HG03159 (cell line): Measurements from ENCODE around the gene PSRC1.
"Not testable (repeated sequence)": the region's sequence is repeated elsewhere in the genome, so short reads cannot be mapped to it uniquely, and the experiment has no call there.

Experiments
- ATAC-seq: cut with Tn5 transposase; IDR thresholded peaks from one replicate; pipeline ENCODE4 v1.9.1; 2021; ENCODE audit warnings: mild to moderate bottlenecking, moderate library complexity; ENCODE audit not compliant: unreplicated experiment

PSRC1 gene

DNA sequence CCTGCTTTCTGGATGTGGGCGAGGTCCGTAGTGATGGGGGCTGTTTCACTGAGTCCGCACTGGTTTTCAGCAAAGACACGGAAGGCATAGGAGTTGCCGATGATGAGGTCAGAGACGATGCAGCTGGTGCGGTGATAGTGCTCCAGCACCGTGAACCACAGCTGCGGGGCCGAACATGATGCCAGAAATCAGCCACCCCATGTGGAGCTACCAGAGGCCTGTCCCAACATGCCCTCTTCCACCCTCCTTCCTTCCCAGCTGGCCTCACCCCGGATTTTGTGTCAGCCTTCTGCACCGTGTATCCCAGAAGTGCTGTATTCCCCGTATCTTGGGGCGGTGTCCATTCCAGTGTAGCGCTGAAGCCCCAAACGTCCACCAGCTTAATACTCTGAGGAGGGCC, 13.8 kb upstream of the PSRC1 start:
- ATAC-seq: no peak

DNA sequence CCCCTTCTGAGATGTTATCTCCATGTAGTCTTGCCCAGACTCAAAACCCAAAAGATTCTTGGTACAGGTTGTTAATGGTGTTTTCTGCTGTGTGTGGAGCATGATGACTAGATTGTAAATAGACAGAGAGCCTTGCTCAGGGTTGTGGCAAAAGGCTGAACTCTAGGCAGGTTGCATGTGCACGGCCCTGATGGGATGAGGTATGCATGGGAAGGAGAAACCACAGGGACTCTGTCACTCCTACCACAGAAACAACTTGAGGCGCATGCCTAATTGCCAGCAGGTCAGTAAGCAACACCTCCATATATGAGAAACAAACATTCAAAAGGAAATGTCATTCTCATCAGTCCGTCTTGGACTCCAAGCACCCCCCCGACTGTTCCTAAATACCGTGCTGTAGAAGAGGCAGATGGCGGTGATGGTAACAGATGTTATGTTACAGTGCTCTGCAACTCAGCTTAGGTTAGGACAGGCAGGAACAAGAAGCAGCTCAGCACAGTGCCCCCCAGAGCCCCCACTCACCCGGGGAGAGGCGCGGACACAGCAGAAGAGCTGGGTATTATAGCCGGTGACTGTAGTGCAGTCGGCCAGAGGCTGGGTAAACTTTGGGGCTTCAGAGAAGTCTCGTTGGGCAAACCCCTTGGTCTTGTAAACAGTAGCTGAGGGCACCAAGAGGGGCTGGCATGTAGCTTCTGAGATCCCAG, 12.9 kb upstream of the PSRC1 start:
- ATAC-seq: no peak

DNA sequence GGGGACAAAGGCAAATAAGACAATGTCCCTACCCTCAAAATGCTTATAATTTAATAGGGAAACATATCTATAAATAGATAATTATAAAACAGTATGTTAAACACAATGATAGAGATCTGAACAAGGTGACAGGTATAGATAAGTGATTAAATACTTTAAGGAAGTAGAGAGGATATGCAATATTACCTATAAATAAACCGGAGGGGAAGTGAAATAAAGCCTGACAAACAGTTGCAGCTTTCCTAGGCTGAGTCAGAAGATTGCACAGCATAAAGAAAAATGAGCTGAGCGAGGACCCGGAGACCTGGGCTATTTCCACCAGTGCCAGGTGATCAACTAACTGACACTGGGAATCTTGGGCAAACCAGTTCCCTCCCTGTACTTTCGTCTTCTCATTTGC, 11.5 kb upstream of the PSRC1 start:
- ATAC-seq: no peak

DNA sequence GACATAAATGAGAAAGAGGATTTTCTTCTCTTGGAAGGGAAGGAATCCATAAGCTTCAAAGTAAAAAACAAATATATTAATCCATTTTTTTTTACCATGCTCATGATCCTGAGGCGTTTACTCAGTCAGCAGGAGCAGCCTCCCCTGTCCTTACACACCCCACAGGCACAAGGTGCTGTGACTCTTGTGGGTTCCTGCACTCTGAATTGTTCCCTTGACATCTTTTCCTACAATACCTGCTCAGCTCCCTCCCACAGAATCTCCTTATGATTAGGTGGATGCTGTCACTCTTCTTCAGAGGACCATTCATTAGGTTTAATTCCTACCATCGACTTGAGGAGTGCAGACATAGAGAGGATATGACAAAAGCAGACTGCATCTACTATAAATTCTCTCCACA, 10.1 kb upstream of the PSRC1 start:
- no peak for ATAC-seq

DNA sequence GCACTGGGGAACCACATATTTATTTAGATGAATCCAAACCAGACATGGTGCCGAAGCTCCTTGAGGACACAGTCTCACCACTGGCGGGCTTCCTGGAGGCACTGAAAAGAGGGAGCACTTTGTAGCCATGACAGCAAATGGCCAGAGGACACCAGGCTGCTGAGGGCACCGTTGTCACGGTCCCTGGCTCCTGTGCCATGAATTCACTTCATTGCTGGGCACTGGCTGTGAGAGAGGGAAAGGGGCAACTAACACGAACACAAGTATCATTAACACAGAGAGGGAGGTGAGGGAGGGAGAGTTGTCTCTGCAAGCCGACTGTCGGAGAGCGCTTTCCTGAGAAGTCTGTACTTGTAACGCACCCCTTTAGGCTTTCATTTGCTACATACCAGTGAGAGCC, 9.4 kb upstream of the PSRC1 start:
- no peak for ATAC-seq

DNA sequence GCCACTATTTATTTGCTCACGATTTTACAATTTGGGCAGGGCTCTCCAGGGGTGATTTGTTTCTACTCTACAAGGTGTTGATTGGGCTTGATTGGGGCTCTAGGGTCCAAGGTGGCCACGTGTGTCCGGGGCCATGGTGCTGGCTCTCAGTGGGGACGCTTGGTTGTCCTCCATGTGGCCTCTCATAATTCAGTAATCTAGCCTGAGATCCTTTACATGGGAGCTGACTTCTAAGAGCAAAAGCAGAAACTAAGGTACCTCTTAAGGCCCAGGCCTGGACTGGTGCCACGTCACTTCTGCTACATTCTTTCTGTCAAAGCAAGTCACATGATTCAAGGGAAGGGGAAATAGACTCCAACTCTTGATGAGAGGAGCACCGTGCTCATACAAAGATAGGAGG, 8.1 kb upstream of the PSRC1 start:
- no peak for ATAC-seq

DNA sequence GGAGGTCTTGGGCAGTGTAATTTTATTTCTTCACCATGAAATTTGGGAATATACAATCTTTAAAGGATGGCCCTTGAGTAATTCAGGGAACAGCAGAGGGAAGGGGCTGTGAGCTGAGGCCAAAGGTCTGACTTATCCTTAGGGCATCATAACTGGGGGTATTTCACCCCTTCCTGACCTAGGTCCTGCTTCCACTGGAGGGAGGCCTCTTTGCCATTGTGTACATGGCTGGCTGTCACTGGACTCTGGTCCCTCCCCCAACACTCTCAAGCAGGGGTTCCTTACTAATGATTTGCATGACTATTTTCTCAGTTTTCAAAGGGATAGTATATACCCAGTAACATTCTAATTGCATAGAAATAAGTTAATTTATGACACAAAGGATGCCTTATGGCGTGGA, 7.2 kb upstream of the PSRC1 start:
- ATAC-seq: no peak

DNA sequence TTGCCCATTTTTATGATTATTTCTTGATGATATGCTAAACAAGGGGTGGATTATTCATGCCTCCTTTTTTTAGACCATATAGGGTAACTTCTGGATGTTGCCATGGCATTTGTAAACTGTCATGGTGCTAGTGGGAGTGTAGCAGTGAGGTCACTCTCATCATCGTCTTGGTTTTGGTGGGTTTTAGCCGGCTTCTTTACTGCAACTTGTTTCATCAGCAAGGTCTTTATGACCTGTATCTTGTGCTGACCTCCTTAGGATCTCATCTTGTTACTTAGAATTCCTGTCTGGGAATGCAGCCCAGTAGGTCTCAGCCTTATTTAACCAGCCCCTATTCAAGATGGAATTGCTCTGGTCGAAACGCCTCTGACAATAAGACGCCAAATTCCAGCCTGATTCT, 3.8 kb upstream of the PSRC1 start:
- ATAC-seq: not testable (repeated sequence)

DNA sequence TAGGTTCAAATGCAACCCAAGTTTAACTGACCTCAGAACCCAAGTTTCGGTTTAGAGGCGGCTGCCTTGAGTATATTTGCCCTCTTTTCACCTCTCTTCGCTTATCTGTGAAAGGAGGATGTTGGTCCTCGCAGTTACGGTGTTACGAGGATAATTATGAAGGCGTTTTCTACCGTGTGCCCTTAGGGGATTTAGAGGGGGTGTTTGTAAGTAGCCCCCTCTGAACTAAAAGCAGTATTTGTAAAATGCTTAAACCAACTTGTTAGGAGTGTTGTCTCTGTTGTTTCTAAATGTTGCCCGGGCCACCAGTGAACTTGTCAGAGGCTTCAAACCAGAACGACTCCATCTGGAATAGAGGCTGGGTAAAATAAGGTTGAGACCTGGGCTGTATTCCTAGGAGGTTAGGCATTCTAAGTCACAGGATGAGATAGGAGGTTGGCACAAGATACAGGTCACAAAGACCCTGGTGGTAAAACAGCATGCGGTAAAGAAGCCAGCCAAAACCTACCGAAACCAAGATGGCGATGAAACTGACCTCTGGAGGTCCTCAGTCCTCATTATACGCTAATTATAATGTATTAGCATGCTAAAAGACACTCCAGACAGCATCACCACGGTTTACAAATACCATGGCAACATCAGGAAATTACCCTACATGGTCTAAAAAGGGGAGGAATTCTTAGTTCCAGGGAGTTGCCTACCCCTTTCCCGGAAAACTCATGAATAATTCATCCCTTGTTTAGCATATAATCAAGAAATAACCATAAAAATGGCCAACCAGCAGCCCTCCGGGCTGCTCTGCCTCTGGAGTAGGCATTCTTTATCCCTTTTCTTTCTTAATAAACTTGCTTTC, 1.0 kb upstream of the PSRC1 start:
- ATAC-seq: no peak

DNA sequence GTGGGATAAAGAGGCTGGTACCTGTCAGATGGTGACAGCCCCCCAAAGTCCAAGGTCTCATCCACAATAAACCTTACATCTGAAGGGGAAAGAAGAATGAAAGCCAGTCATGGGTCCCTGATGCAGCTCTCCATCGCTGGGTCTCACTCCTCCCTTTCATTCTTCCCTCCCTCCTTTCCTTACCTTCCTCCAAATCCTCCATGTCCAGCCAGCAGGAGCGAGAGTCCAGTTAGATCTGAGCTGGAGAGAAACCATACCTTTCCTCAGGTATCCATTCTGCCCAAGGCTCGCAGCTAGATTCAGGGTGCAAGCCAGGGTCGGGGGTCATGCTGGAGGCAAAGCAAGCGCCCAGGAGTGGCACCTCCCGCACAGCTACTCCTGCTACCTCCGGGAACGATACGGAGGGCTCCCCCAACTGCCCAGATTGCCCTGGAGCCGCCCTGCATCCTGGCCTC, 421 bp downstream of the PSRC1 start:
- no peak for ATAC-seq

DNA sequence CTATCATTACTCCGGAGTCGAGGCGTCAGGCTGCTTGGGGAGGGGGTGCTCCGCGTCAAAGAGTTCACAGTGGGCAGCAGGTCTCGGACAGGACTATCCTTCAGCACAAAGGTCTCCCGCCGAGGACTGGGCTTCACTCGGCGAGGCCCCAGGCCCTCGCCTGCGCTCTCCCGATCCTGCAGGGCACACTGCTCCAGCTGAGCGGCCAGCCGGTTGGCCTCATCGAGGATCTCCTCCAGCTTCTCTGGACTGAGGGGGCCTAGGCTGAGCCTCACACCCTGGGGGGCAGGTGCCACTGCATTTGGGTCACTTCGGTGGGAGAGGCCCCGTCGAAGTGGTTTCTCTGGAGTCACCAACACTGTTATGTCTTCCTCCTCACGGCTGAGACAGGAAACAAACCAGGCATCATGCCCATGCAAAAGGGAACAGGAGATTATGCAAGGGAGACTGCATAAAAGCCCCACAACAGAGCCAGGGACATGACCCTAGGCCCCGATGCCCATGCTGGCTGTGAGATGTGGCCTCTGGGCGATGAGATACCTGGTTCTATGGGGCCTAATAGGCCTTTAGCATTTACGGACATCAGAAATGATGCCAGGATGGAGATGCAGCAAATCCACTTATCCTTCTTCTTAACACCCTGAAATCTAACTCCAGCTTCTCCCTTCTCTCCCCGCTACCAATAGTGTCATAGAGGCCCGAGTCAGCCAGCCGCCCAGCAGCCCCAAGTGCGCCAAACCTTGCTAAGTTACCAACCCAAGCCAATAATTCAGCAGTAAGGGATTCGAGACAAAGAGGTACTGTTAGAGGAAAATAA, 1.1 kb downstream of the PSRC1 start:
- ATAC-seq: no peak

DNA sequence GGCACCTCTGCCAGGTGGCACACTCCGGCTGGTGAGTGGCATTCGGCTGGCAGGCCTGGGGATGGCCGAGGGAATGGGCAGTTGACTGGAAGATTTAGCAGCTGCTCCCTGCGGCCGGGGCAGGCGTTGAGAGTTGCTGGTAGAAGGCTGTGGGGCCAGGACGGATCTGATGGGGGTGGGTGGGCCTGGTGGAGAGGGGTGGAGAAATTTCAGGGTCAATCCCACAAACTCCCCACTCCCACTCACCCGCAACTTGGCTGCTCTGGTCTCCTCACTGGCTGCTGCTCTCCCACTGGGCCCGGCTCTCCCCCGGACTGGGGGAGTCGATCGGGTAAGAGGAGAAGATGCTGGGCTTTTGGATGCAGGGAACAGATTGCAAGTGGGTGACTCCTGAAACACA, 2.1 kb downstream of the PSRC1 start:
- no peak for ATAC-seq

DNA sequence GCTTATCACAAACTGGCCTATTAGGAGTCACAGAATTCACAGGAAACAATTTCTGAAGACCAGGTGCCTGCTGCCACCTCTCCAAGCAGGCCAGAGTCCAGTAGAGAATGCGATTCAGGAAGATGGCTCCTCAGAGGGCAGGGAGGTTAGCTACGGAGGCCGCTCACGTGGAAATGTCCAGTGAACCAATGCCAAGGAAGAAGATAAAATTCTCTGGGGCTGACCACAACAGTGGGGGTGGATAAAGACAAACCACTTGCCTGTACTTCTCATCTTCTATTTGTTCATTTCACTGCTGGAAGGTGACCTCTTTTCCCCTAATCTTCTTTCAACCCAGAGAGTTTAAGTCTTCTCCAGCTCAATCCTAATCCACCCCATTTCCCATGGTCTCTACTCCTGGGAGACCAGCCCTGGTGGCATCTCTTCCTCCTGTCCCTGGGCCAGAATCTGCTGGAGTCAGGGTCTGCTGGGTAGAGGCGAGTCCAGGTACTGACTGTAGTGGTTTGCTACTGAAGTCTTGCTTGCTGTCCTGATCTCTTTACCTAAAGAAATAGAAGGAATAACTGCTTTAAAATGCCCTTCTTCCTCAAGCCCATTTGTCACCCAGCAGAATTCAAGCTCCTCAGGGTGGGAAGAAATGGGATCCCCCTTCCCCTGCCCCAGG, 3.2 kb downstream of the PSRC1 start:
- ATAC-seq: no peak

DNA sequence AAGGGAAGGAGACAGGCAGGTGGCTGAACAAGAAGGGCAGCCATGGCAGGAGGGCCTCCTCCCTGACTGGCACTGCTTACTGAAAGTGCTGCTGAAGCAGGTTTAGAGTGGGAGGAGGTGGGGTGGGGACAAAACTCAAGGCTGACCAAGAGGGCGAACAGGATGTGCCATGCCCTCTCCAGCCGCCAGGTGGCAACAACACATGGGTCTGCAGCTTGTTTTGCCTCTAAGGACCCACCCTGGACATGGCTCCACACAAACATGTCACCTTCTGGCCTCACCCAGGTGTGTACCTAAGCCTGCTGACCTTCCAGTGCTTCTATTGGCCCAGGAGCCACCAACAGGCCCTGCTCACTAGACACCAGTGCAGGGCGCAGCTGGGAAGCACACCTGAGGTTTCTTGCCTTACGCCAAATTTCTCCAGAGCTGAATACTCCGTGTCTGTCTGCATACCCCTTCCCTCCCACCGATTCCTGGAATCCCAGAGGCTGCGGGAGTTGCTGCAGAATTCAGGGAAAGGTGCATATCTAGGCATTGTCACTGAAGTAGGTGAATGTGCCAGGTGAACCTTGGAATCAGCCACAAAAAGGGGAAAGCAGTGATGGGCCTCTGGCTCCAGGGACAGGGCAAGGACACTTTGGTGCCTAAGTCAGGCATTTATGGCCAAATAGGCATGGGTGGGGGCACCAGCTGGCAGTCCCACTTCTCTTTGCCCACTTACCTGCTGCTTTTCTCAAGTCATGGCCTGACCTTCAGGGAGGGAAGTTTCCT, 5.3 kb downstream of the PSRC1 start:
- peak; percentile 66 for ATAC-seq

DNA sequence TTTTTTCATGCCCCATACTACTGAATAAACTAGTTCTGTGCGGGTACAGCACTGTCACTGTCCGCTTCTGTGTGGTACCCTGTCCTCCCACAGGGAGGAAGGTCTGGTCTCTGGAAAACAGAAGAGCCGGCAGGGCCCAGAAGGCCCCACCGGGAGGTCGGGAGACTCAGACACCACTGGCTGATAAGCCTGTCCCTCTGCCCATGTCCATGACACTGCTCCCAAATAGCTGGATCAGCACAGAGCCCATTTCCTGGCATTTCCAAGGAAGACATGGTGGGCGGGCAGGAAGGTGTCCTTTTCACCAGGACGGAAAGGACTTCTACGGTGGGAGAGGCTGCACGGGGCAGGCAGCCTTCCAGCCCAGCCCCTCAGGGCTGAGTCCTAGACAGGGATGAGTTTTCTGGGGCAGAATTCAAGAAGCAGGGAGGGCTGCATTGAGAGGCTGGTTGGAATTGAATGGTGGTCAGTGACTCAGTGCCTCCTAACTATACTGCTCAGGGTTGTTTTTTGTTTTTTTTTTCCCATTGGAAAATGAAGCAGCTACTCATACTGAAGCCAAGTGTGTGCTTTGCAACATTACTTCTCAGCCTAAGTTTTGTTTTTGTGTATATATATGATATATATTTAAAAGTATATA, 7.1 kb downstream of the PSRC1 start:
- no peak for ATAC-seq

DNA sequence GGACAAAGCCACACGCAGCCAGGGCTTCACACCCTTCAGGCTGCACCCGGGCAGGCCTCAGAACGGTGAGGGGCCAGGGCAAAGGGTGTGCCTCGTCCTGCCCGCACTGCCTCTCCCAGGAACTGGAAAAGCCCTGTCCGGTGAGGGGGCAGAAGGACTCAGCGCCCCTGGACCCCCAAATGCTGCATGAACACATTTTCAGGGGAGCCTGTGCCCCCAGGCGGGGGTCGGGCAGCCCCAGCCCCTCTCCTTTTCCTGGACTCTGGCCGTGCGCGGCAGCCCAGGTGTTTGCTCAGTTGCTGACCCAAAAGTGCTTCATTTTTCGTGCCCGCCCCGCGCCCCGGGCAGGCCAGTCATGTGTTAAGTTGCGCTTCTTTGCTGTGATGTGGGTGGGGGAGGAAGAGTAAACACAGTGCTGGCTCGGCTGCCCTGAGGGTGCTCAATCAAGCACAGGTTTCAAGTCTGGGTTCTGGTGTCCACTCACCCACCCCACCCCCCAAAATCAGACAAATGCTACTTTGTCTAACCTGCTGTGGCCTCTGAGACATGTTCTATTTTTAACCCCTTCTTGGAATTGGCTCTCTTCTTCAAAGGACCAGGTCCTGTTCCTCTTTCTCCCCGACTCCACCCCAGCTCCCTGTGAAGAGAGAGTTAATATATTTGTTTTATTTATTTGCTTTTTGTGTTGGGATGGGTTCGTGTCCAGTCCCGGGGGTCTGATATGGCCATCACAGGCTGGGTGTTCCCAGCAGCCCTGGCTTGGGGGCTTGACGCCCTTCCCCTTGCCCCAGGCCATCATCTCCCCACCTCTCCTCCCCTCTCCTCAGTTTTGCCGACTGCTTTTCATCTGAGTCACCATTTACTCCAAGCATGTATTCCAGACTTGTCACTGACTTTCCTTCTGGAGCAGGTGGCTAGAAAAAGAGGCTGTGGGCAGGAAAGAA, 8.1 kb downstream of the PSRC1 start:
- no peak for ATAC-seq

DNA sequence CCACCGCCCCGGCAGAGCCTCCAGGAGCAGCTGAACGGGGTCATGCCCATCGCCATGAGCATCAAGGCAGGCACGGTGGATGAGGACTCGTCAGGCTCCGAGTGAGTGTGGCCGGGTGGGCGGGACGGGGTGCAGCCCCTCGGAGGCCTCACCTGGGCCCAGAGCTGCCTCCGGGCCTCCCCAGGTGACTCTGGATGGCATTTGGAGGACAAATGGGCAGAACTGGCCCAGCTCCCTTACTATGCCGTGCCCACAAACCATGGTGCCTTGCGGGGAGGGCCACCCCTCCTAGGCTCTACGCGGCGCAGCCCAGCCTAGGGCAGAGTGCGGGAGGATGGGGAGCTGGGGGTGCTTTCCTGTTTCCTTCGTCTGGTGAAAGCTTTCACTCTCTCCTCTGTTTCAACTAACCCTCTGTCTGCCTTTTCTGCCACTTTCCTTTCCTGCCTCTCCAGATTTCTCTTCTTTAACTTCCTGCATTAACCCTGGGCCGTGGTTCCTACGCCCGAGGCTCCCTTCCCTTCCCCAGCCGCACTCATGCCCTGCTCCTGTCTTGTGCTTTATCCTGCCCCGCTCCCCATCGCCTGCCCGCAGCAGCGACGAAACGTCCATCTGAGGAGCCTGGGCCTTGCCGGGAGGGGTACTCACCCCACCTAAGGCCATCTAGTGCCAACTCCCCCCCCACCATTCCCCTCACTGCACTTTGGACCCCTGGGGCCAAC, 9.2 kb downstream of the PSRC1 start:
- no peak for ATAC-seq
